Trophoblast cell (in vitro differentiated cells and primary cell): ENCODE measurements around the gene CRX.
A peak's percentile ranks its signal among the peaks of the same experiment; 100 is the strongest.

Experiments
- DNase-seq, 2 donors: peaks; one replicate each; pipeline ENCODE4 v3.0.0-alpha.2; 2016
- H2AFZ ChIP-seq: 2 replicates; pipeline ENCODE4 v1.6.1; 2013; ENCODE audit warnings: low read length, moderate library complexity, mild to moderate bottlenecking; ENCODE audit not compliant: insufficient read depth, poor library complexity
- H2AK5ac ChIP-seq: 2 replicates; pipeline ENCODE4 v1.6.1; 2013; ENCODE audit warnings: mild to moderate bottlenecking, low read length
- H2BK120ac ChIP-seq: 2 replicates; pipeline ENCODE4 v1.6.1; 2013; ENCODE audit warnings: low read length, mild to moderate bottlenecking, moderate library complexity; ENCODE audit not compliant: insufficient read depth, poor library complexity
- H2BK12ac ChIP-seq: 2 replicates; pipeline ENCODE4 v1.6.1; 2013; ENCODE audit warnings: mild to moderate bottlenecking, low read length, moderate library complexity
- H2BK5ac ChIP-seq: 2 replicates; pipeline ENCODE4 v1.6.1; 2013; ENCODE audit warnings: low read length, low read depth, moderate library complexity, mild to moderate bottlenecking; ENCODE audit not compliant: poor library complexity
- H3K14ac ChIP-seq: 2 replicates; pipeline ENCODE4 v1.6.1; 2013; ENCODE audit warnings: mild to moderate bottlenecking, low read length
- H3K18ac ChIP-seq: 2 replicates; pipeline ENCODE4 v1.6.1; 2013; ENCODE audit warnings: mild to moderate bottlenecking, low read length
- H3K23ac ChIP-seq: 2 replicates; pipeline ENCODE4 v1.6.1; 2013; ENCODE audit warnings: low read length
- H3K27ac ChIP-seq: 2 replicates; pipeline ENCODE4 v1.5.1; 2013; ENCODE audit warnings: low read depth, mild to moderate bottlenecking, inconsistent platforms, low read length, moderate library complexity
- H3K27me3 ChIP-seq: 2 replicates; pipeline ENCODE4 v1.6.1; 2013; ENCODE audit warnings: inconsistent platforms, mild to moderate bottlenecking, low read length, moderate library complexity; ENCODE audit not compliant: insufficient read depth
- H3K36me3 ChIP-seq, 2 experiments: 1 replicate in 1 of 2; 2 replicates in 1 of 2; pipeline ENCODE4 v1.6.1; 2013; ENCODE audit warnings: low read length in 2 of 2, mild to moderate bottlenecking in 2 of 2, moderate library complexity in 1 of 2; ENCODE audit not compliant: insufficient read depth in 2 of 2, control insufficient read depth in 1 of 2
- H3K4ac ChIP-seq: 2 replicates; pipeline ENCODE4 v1.6.1; 2013; ENCODE audit warnings: low read depth, mild to moderate bottlenecking, low read length, moderate library complexity
- H3K4me1 ChIP-seq, 2 experiments: 1 replicate in 1 of 2; 2 replicates in 1 of 2; pipeline ENCODE4 v1.6.1; 2013; ENCODE audit warnings: low read length in 2 of 2, mild to moderate bottlenecking in 2 of 2, moderate library complexity in 1 of 2; ENCODE audit not compliant: insufficient read depth in 2 of 2, control insufficient read depth in 1 of 2
- H3K4me2 ChIP-seq: 2 replicates; pipeline ENCODE4 v1.6.1; 2013; ENCODE audit warnings: inconsistent platforms, mild to moderate bottlenecking, low read length, moderate library complexity
- H3K4me3 ChIP-seq: 2 replicates; pipeline ENCODE4 v1.5.1; 2013; ENCODE audit warnings: mild to moderate bottlenecking, low read depth, low read length, inconsistent platforms
- H3K79me1 ChIP-seq: one replicate; pipeline ENCODE4 v1.6.1; 2013; ENCODE audit warnings: low read length
- H3K79me2 ChIP-seq: 2 replicates; pipeline ENCODE4 v1.6.1; 2013; ENCODE audit warnings: low read length, mild to moderate bottlenecking; ENCODE audit not compliant: control insufficient read depth, insufficient read depth, poor library complexity
- H3K9ac ChIP-seq: 2 replicates; pipeline ENCODE4 v1.6.1; 2013; ENCODE audit warnings: mild to moderate bottlenecking, low read length
- H3K9me3 ChIP-seq: 2 replicates; pipeline ENCODE4 v1.6.1; 2013; ENCODE audit warnings: low read depth, mild to moderate bottlenecking, control low read depth, inconsistent platforms, low read length; ENCODE audit not compliant: insufficient read depth
- H4K12ac ChIP-seq: 2 replicates; pipeline ENCODE4 v1.6.1; 2013; ENCODE audit warnings: low read depth, mild to moderate bottlenecking, low read length, moderate library complexity
- H4K8ac ChIP-seq: 2 replicates; pipeline ENCODE4 v1.6.1; 2013; ENCODE audit warnings: low read depth, mild to moderate bottlenecking, low read length, moderate library complexity
- H4K91ac ChIP-seq: one replicate; pipeline ENCODE4 v1.6.1; 2013; ENCODE audit warnings: low read depth, mild to moderate bottlenecking, low read length, moderate library complexity
- WGBS: extraction: QIAGEN DNeasy Blood & Tissue Kit; methylation state at CpG from one replicate; pipeline ENCODE4 v1.1.7; 2013; ENCODE audit warnings: missing lambda C conversion rate; ENCODE audit not compliant: insufficient read length, insufficient coverage; ENCODE audit errors: extremely low coverage; 5-methylcytosine and 5-hydroxymethylcytosine counted together

The CRX gene

DNA sequence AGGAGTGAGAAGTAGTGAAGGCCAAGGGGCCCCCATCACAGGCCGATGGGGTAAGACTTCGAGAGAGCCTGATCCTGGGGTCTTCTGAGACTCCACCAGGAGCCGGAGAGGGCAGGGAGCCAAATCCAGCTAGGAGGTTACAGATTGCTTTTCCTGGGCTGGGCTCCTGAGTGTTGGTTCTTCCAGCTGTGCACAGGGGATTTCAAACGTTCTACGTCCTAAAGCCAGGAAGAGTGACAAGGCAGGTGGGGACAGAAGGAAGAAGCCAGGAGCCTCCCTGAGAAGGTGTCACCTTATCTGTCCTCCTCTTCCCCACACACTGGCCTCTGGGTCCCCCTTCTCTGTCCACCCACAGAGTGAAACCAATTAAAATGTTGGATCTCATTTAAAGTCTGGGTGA is 21.2 kb downstream of the CRX start:
- no peak overlapping the region for H2AK5ac ChIP-seq
- no peak overlapping the region for H3K9ac ChIP-seq
- H3K79me1 ChIP-seq: no peaks in the 10 kb centered on the region
- DNase-seq: no peak
- no peaks in the 10 kb centered on the region for H3K9me3 ChIP-seq
- no peak overlapping the region for H3K23ac ChIP-seq
- H4K8ac ChIP-seq: no peak overlapping the region
- H4K91ac ChIP-seq: no peak overlapping the region
- no peaks in the 10 kb centered on the region for H3K36me3 ChIP-seq
- H3K4me1 ChIP-seq: no peaks in the 10 kb centered on the region
- H3K18ac ChIP-seq: no peak overlapping the region
- no peaks in the 10 kb centered on the region for H3K27me3 ChIP-seq
- no peak overlapping the region for H2BK5ac ChIP-seq
- H3K79me2 ChIP-seq: no peaks in the 10 kb centered on the region
- no peak overlapping the region for H2AFZ ChIP-seq
- H2BK120ac ChIP-seq: no peak overlapping the region
- WGBS: no CpG with 5 or more reads among the region's 5 CpGs
- H4K12ac ChIP-seq: no peak overlapping the region
- no peak overlapping the region for H2BK12ac ChIP-seq
- H3K4me3 ChIP-seq: no peak overlapping the region
- H3K4ac ChIP-seq: no peak overlapping the region
- no peak overlapping the region for H3K14ac ChIP-seq
- no peak overlapping the region for H3K27ac ChIP-seq
- no peak overlapping the region for H3K4me2 ChIP-seq

- Histone ChIP-seq H3K4me2 (peak overlapping the region; percentile 54), H3K9me3 (no peaks in the 10 kb centered on the region), H4K91ac (no peak overlapping the region), H3K4me1 (peaks cover 7% of the 10 kb centered on the region in 2 experiments), H3K27me3 (no peaks in the 10 kb centered on the region), H3K23ac (no peak overlapping the region), H2AK5ac (no peak overlapping the region), H2AFZ (no peak overlapping the region), H3K79me2 (no peaks in the 10 kb centered on the region), H2BK12ac (no peak overlapping the region), H3K9ac (no peak overlapping the region), H3K4me3 (peak overlapping the region; percentile 18), H2BK120ac (no peak overlapping the region), H4K12ac (no peak overlapping the region), H3K4ac (no peak overlapping the region), H3K36me3 (no peaks in the 10 kb centered on the region), H3K27ac (no peak overlapping the region), H4K8ac (no peak overlapping the region), H2BK5ac (no peak overlapping the region), H3K18ac (no peak overlapping the region), H3K79me1 (no peaks in the 10 kb centered on the region), H3K14ac (no peak overlapping the region)
- WGBS: no CpG with 5 or more reads among the region's 10 CpGs
- no peak for DNase-seq
Measured at GRCh38 chr19:47848425-47848822, 26.7 kb downstream of the CRX start.

DNA sequence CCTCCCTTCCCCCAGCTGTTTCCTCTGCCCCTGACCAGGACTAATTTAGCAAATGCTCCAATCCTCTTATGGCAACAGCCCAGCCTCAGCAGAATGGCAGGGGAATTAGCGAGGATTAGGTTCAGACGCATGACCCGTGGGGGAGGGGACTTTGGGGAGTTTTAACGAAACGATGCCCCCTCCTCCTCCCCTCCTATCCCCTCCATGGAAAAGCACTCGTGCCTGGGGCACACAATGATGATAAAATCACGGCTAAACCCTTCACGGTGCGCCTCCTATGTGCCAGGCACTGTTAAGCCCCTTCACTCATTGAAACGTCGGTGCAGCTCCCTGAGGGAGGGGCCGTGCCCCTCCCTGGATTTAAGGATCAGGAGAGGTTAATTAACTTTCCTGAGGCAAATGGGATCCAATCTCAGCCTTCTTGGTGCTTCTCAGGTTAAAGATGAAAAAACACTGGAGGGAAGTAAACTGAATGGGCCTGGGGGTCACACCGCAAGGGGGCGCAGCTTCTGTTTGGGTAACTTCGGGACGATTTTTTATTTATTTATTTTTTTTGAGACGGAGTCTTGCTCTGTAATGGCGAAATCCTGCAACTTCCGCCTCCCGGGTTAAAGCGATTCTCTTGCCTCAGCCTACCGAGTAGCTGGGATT is 27.2 kb downstream of the CRX start:
- H3K27me3 ChIP-seq: no peaks in the 10 kb centered on the region

GRCh38 chr19:47853003-47853402 is 31.3 kb downstream of the CRX start:
- no peak overlapping the region for H2BK5ac ChIP-seq
- no peak overlapping the region for H3K23ac ChIP-seq
- H2BK12ac ChIP-seq: no peak overlapping the region
- H4K12ac ChIP-seq: no peak overlapping the region
- DNase-seq: no peak
- H4K8ac ChIP-seq: no peak overlapping the region
- no peaks in the 10 kb centered on the region for H3K9me3 ChIP-seq
- H3K9ac ChIP-seq: no peak overlapping the region
- H2AK5ac ChIP-seq: no peak overlapping the region
- H3K18ac ChIP-seq: no peak overlapping the region
- H3K27me3 ChIP-seq: no peaks in the 10 kb centered on the region
- no peak overlapping the region for H2BK120ac ChIP-seq
- H3K14ac ChIP-seq: no peak overlapping the region
- H3K79me2 ChIP-seq: no peaks in the 10 kb centered on the region
- H2AFZ ChIP-seq: no peak overlapping the region
- H3K27ac ChIP-seq: no peak overlapping the region
- no peak overlapping the region for H3K4ac ChIP-seq
- WGBS: no CpG with 5 or more reads among the region's 5 CpGs
- no peak overlapping the region for H3K4me2 ChIP-seq
- H4K91ac ChIP-seq: no peak overlapping the region
- peaks cover 1% of the 10 kb centered on the region for H3K79me1 ChIP-seq
- H3K4me3 ChIP-seq: no peak overlapping the region
- no peaks in the 10 kb centered on the region for H3K36me3 ChIP-seq
- H3K4me1 ChIP-seq: peaks cover 7% of the 10 kb centered on the region in 2 experiments

More for the DNA sequence above, 27.2 kb downstream of the CRX start:
- no peak overlapping the region for H3K18ac ChIP-seq
- no peaks in the 10 kb centered on the region for H3K79me2 ChIP-seq
- no peak overlapping the region for H2BK5ac ChIP-seq
- H4K12ac ChIP-seq: no peak overlapping the region
- H3K4me1 ChIP-seq: peaks cover 7% of the 10 kb centered on the region in 2 experiments
- H3K4ac ChIP-seq: no peak overlapping the region
- no peak overlapping the region for H4K91ac ChIP-seq
- H3K4me2 ChIP-seq: peak overlapping the region; percentile 54
- WGBS: no CpG with 5 or more reads among the region's 22 CpGs
- peaks cover under 1% of the 10 kb centered on the region for H3K79me1 ChIP-seq
- peak overlapping the region; percentile 18 for H3K4me3 ChIP-seq
- H3K27ac ChIP-seq: no peak overlapping the region
- no peak overlapping the region for H3K23ac ChIP-seq
- peak overlapping the region; percentile 62 for H4K8ac ChIP-seq
- H2AFZ ChIP-seq: peak overlapping the region; percentile 4
- no peaks in the 10 kb centered on the region for H3K9me3 ChIP-seq
- no peak overlapping the region for H2AK5ac ChIP-seq
- DNase-seq: peak in 1 of 2 donors; percentile 22
- H2BK12ac ChIP-seq: no peak overlapping the region
- no peak overlapping the region for H3K14ac ChIP-seq
- H3K36me3 ChIP-seq: no peaks in the 10 kb centered on the region
- H3K9ac ChIP-seq: no peak overlapping the region
- no peak overlapping the region for H2BK120ac ChIP-seq
